GM19043 (cell line): ENCODE results near the gene H1-8.

Experiments used
- ATAC-seq: cut with Tn5 transposase; IDR thresholded peaks from one replicate; pipeline ENCODE4 v1.9.1; 2021; ENCODE audit warnings: low read depth; ENCODE audit not compliant: unreplicated experiment

Gene H1-8

DNA sequence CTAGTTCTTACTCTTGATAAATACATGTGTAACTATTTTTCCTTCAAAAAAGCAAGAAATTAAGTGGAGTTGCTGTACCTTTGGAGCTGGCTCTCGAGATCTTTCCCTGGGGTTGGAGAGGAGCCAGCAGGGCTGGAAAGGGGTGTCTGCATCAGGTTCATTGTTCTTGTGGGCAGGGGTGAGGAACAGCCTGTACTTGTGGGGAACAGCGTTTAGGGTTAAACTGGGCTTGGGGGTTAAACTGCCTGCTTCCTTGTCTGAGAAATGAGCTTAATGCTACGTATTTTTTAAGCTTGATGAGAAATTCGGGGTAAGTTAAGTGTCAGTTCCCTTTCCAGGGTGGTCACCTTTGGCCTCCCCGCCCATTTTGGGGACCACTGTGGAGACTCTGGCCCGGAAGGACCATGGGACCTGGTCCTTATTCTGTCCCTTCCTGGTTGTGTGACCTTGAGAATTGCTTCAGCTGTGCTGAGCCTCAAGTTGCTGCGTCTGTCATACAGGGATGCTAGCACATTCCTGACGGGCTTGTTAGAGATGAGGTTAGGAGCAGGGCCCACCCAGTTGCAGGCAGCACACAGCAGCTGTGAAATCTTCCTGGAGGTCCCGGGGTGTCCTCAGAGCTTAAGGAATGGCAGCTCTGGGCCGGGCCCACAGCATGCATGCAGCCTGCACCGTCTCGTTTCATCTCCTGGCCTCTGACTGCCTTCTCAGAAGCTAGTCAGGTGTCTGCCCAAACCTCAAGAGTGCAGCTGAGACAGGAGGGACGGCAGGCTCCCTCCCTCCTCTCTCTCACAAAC, 11.6 kb downstream of the H1-8 start:
- no peak for ATAC-seq

DNA sequence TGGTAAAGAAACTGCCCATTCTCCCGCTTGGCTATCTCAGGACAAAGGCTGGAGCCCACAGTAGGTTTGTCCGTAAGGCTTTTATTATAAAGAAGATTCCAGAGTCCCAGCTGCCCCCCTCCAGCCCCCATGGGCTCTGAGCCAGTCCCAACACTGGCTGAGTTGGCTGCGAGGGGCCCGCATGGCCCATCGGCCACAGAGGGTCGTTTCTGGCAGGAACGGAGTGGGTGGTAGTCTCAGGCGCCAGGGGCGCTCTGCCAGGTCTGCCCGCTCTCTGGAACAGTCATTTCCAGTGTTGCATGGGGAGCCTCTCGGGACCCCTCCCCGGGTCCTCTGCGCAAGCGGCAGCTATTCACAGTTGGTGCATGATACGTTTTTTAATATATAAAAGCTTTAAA, 12.2 kb downstream of the H1-8 start:
- ATAC-seq = no peak

DNA sequence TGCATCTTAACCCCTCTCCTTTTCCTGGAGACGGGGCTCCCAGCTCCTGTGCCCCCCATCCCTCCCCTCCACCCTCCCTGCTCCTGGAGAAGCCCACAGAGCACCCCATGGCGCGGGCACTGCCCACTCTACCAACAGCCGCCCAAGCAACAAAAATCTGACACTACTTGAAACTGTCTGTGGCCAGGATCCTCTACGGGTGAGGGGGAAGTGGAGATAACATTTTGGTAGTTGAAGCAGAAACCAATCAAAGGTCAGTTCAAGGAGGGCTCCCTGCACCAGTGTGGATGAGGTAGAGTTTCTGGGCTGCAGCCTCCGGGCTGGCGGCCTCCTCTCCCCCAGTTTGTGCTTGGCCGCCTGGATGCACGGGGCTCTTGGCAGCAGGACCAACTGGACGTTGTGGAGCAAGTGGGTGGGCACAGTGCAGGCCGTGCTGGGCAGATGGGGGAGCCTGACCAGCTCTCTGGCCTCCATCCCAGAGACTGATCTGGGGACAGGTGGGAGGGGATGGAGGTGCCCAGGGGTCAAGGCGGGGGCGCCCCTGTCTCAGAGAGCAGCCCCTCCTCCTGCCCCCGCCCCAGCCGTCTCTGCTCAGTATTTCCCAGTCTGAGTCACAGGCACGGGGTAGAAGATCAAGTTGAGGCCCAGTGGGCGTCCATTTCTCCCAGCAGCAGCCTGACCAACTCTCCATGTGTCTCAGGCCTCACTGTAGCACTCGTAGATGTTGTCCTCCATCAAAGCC, 12.8 kb downstream of the H1-8 start:
- ATAC-seq = no peak

DNA sequence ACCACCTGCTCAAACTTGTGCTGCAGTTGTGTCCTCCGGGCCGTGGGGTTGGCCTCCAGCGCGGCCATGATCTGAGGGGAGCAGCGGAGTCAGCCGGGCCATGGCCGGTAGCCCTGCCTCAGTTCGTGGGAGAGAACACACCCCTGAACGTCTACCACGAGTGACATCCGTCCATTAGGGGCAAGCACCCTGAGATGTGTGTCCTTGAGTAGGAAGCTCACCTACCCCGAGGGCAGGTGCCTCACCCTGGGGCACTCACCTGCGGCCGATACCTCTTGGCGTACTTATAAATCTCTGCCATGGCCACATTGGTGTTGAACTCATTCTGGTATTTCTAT, 13.4 kb downstream of the H1-8 start:
- no peak for ATAC-seq

DNA sequence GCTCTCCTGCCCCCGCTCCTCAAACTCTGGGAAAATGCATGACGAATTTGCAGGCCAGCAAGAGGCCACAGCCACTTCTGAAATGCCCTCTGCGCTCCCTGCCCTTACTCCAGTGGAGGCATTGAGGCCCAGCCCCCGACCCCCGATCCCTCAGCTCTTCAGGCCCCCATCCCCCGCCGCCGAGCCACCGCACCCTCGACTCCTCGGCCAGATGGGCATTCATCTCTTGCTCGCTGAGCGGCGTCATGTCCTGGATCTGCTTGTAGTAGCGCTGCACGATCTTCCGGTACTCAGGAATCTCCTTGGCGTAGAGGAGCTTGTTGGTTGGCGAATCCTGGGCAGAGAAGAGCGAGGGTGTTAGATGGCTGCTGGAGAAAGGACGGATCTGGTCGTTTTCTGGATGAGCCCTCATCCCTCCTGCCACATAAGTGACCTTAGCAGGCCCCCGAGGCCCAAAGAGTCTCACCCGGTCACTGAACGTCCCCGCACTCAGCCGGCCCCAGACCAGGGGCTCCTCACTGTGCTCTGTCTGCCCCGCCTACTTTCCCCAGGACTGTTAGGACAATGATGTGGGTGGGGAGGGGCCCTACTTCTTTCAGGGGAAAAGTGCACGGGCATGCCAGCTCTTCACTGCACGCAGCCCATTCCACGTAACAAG, 14.0 kb downstream of the H1-8 start:
- no peak for ATAC-seq

DNA sequence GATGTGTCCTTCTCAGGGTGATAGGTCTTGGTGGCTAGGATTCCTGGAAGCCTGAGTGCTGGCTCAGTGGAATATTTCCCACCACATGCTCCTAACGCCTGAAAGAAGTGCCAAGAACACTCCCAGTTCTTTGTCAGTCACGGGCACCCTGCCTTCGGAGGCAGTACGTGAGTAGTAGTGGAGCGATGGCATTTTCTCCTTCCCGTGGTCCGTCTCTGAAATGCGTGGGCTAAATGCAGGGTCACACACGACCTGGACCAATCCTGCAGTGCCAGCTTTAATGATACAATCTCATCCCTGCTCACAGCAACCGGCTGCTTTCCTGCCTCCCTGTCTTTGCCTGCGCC, 14.5 kb downstream of the H1-8 start:
- ATAC-seq = no peak

DNA sequence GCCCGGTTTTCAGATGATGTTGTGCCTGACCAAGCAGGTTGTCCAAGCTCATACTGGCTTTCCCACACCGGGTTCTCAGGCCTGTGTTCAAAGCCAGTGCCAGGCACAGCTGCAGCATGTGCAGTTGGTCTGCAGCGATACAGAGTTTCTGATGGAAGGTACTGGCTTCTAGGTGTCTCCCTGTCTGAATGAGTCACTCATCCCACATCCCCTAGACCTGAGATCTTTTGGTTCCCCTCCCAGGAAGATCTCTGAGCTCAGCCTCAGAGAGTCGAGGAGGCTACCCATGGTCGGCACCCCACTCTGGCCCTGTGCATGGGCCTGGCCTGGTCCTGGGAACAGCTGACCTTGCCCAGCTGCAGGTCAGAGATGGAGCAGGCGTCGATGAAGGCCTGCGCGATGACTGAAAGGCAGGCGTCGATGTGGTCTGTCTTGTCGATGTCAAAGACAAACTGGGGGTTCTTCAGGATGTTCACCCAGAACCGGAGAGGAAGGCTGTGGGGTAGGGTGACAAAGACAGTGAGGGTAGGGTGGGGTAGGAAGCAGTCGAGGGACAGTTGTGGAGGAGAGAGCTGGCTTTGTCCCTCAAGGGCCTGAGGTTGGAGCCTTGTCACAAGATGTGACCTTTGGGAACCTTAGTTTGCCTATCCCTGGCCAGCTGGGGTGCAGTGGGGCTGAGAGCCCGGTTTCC, 15.3 kb downstream of the H1-8 start:
- ATAC-seq = no peak

DNA sequence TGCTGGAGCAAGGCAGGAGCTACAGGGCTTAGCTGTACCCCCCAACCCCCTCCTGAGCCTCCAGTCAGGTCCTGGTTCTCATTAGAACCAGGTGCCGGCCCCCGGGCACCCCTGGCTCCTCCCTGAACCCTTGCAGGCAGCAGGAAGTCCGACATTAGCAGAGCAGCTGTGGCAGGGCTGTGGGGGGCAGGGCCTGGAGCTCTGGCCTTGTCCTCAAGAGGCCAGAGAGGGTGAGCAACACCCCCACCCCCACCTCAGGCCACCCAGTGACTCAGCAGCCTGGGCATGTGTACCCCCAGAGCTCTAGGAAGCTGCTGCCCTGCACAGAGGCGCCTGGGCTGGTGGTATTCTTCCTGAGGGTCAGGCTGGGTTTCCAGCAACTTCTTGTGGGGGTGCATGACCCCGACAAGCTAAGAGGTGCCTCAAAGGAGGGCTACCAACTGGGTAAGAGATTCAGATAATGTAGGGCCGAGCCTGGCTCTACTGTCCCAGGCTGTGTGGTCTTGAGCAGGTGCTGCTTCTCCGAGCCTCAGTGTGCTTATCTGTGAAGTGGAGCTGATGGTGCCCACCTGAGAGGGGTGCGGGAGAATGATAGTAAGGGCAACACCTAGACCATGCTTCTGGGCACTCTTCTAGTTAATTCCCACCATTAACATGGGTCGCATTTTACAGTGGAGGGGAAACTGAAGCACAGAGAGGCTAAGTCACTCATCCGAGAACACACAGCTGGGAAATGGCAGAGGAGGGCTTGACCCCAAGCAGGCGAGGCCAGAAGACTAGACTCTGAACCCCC, 16.0 kb downstream of the H1-8 start:
- ATAC-seq = no peak

DNA sequence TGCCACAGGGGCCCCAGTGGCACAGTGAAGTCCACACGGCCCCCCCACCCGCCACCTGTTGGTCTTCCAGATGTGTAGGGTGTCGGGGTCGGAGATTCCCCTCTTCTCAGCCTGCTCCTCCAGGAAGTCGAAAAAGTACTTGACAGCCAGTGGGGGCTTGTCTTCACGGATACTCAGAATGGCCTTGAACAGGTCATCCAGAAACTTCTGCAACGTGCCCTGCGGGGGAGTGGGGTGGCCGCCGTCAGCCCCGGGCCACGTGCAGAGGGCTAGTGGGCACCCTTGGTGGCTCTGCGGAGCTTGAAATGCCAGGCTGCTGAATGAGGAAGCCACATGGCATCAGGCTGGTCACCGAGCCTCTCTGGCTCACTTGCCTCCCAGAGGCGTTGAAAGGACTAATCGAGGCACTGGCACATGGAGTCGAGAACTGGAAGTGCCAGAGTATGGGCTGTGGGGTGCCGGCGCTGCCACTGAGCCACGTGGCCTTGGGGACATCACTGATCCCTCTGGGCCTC, 16.6 kb downstream of the H1-8 start:
- ATAC-seq = no peak

DNA sequence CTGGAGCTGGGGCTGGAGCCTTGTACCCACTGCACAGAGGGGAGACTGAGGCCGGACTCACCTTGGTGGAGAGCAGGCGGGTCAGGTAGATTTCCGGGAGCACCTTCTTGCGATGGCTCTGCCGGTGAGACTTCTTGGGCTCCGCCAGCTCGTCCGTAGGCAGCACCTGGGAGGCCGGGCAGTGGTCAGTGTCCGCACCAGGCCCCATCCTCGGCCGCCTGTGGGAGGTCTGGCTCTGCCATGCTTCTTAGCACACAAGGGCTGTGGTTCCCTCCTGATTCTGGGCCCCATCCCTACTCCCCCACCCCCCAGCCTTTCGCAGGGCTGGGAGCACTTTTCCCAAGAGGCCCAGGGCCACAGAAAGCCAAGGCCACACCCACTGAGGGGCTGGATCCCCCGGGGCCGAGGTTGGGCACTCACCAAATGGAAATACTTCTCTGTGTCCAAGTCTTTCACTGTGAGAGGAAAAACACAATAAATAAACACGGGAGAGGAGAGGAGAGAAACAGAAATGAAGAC, 17.4 kb downstream of the H1-8 start:
- ATAC-seq = no peak

DNA sequence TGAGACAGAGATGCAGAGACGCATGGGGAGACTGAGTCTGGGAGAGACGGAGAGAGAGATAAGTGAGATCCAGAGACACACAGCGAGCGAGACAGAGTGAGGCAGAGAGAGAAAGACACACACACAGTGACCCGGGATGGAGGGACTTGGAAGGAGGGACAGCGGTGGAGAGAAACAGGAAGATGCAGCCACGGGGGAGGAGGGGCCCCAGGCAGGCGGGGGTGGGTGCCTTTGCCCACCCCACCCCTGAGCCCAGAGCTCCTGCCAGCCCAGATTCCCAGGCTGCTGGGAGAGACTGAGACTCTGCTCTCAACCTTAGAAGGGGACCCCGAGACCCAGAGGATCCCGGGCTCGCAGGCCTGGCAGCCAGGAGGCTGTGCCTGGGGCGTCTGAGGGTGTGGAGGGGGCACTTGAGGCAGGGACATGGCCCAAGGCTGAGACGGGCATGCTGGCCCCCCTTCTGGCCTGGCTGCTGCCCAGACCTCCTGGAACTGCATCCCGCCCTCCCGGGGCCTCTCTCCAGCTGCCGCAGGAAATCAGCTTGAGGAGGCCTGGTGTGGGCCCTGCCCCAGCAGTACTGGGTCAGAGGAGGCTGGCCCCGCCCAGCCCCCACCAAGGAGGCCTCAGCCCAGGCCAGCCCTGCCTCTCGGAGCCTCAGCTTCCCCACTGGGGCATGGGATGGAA, 18.1 kb downstream of the H1-8 start:
- ATAC-seq = no peak

DNA sequence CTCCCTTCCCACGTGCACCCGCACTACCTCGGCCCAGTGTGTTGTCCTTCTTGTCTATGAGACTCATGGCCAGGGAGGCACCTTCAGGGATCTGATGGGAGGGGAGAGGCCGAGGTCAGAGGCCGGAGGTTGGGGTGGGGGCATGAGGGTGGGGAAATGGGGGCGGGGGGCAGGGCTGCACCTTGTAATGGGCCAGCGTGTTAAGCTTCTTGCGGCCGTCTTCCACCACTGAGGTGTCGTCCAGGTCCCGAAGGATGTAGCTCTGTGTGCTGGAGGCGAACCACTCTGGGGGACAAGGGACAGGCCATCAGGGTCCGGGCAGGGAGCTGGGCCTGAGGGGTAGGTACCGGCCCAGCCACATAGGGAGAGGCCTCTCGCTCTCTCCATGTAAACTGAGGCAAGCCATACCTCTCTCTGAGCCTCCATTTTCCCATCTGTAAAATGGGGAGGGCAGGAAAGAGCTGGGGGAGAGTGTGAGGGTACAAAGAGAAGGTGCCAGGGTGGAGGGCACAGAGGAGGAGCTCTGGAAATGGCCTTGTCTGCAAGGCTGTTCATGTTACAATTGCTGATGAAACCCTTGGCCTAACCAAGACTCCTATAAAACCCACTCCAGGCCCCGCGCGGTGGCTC, 18.8 kb downstream of the H1-8 start:
- ATAC-seq = no peak

DNA sequence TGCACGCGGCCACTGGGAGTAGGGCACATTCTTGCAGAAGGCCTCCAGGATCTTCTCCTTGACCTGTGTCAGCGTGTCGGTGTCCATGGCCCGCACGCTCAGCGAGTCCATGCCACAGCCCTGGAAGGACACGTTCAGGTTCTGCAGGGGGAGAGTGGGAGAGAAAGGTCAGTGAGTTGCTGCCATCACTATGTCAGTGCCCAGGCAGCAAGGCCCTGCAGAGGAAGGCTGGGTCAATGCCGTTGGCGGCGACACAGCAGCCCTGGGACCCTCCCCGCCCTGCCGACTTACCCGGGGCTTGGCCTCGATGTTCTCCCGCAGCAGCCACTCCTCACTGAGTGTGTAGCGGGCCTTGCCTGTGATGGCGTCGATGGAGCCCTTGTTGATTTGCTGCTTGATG, 19.8 kb downstream of the H1-8 start:
- ATAC-seq = no peak

DNA sequence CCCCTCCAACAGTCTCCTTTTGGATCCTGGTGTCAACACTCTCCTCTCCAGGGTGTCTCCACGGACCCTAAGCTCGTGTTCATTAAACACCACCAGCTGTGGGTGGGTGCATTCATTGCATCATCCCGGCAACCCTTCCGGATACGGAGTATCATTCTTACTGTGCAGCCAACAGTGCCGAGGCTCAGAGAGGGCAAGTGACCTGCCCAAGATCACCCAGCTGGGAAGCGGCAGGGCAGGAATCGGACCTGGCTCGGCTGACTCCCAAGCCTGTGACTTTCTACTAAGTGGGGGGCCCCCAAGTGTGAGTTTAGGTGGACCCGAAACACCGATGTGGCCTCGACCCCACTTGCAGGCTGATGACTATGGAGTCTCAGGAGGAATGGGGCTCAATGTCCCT, 20.4 kb downstream of the H1-8 start:
- no peak for ATAC-seq

DNA sequence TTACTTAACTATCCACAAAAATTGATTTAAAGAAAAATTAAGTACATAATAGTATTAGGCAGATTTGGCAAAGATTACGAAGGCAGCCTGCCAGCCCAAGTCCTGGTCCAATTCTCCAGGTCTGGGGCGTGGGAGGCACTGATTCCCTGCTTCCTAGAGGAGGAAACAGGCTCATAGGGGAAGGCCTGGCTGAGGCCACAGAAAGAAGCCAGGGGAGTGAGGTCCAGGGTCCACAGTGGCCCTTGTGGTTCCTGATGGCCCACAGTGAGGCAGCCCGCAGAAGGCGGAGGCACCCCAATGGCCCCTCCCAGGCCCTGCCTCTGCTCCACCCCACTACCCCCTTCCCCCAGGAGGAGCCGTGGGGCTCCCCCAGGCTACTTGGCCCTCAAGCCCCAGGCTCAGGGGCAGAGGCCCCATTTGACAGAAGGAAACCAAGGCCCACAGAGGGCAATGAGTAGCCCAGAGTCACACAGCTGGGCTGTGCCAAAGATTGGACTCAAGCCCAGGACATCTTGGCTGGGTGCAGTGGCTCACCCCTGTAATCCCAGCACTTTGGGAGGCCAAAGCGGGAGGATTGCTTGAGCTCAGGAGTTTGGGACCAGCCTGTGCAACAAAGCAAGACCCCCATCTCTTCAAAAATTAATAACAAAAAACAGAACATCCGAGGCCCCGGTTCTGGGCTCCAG, 21.0 kb downstream of the H1-8 start:
- ATAC-seq = no peak

DNA sequence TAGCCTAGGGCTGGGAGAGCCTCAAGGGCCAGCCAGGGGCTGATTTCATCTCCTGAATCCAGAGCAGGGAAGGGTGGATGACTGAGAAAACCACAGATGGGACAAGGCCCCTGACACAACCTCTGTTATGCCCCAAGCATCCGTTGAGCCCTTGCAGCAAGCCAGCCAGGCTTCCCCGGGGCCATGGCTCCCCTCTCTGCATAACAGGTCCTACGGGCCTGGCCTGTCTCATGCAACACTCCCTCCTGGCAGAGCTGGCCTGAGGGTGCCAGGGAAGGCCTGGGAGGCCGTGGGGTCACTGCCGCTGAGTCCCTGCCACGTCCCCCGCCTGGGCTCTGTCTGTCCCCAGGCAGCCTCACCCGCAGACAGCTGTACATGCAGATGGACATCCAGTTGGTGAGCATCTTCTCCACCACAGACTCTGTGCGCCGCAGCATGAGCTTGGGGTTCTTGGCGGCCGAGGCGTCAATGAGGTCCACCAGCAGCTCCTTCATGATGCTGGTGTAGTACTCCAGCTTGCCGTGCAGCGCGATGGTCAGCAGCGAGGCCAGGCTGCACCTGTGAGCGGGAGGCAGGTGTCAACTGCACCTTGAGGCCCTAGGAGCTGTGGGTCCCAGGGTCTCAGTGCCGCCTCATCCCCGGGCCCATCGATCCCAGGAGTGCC, 22.1 kb downstream of the H1-8 start:
- no peak for ATAC-seq

DNA sequence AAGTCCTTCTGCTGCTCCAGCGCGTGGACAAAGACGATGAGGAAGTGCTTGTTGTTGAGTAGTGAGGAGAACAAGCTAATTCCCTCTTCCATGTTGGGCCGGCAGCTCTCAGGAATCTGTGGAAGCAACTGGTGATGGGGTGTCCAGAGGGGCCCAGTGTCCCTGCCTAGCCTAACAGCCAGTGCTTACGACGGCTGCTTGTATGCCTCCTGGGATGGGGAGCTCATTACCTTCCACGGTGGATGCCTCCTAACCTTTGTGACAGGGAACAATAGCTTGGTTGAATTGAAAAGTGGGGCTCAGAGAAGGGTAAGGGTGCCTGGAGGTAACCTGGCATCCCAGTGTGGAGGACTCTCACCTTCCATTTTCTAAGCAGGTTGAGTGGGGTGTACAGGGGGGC, 22.9 kb downstream of the H1-8 start:
- no peak for ATAC-seq

DNA sequence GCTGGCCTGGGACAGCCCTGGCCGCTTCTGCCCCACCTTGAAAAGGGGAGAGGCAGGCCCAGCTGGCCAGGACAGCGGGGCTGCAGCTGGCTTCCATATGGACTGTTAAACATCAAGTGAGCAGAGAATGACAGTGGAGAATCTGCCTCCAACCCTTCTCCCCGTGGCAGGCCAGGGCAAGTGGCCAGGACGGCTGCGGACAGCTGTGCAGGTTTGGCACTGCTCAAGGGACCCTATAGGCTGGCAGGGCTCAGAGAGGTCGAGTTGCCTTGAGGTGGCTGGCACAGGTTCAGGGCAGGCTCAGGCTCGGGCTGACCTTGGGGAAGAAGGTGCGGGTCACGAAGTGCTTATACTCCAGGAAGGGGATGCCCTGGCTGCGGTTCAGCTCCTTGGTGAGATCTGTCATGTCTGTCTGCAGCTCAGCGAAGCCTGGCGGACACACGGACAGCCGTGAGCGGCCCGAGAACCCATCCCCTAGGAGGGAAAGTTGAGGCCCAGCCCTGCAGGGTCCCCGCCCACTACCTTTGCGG, 24.3 kb downstream of the H1-8 start:
- ATAC-seq = no peak
